Measurements from ENCODE around the gene GRPEL1. TPM values are rescaled to one million over a fixed set of nuclear protein-coding genes. Genes with fewer than 3 reads are reported as not detected.

The GRPEL1 gene
- total and polyA plus RNA-seq, 4 donors, result 9.8 to 98.1 (median 40.2) TPM

DNA sequence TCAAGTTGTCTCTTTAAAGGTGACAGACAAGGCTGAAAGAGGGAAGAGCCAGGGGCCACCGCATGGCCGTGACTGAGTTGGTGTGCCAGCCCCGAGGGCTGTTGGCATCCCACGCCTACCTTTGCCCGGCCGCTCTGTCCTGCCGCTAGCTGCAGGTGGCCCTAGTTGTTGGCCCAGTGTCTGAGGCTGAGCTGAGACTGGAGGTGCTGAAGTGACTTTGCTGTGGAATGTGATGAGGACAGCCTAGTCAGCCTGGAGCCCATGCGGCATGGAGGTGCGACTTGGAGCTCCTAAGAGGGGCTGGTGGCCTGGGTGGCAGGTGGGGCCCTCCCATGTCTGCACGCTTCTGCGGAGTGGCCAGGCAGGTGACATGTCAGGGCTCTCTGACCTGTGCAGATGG lies 18.1 kb downstream of the GRPEL1 start:
- no peak for DNase-seq (ENCODE audit: low spot score)
- Histone ChIP-seq H3K4me3 (ENCODE audit: low read depth in 1 of 3, low read length in 3 of 3) (no peak overlapping the region), H3K36me3 (ENCODE audit: control insufficient read depth in 4 of 4, insufficient read depth in 3 of 4, low read depth in 1 of 4, low read length in 3 of 4) (peaks cover 0 to 11% (median 5%) of the 10 kb centered on the region in 4 donors), H3K4me1 (ENCODE audit: control insufficient read depth in 4 of 4, insufficient read depth in 4 of 4, low read length in 3 of 4) (peaks cover 20 to 56% (median 46%) of the 10 kb centered on the region in 4 donors), H3K27me3 (ENCODE audit: control insufficient read depth in 4 of 4, insufficient read depth in 4 of 4, low read length in 3 of 4) (no peaks in the 10 kb centered on the region), H3K27ac (ENCODE audit: low read depth in 1 of 2, low read length in 2 of 2) (no peak overlapping the region), H3K9me3 (ENCODE audit: control insufficient read depth in 4 of 4, low read length in 3 of 4) (no peaks in the 10 kb centered on the region), H3K9ac (ENCODE audit: low read depth in 1 of 2, low read length in 2 of 2) (no peak overlapping the region)
- TF ChIP-seq HNF4A (conservative IDR thresholded peaks at IDR 0.05), result no peak
- no peak for TF ChIP-seq GABPA (IDR thresholded peaks at IDR 0.05 in 1 of 2, conservative IDR thresholded peaks at IDR 0.05 in 1 of 2)
- no peak for TF ChIP-seq SP1 (IDR thresholded peaks at IDR 0.05)
- TF ChIP-seq TAF1 (conservative IDR thresholded peaks at IDR 0.05), result no peak
- TF ChIP-seq, protein P1, sequence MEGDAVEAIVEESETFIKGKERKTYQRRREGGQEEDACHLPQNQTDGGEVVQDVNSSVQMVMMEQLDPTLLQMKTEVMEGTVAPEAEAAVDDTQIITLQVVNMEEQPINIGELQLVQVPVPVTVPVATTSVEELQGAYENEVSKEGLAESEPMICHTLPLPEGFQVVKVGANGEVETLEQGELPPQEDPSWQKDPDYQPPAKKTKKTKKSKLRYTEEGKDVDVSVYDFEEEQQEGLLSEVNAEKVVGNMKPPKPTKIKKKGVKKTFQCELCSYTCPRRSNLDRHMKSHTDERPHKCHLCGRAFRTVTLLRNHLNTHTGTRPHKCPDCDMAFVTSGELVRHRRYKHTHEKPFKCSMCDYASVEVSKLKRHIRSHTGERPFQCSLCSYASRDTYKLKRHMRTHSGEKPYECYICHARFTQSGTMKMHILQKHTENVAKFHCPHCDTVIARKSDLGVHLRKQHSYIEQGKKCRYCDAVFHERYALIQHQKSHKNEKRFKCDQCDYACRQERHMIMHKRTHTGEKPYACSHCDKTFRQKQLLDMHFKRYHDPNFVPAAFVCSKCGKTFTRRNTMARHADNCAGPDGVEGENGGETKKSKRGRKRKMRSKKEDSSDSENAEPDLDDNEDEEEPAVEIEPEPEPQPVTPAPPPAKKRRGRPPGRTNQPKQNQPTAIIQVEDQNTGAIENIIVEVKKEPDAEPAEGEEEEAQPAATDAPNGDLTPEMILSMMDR (IDR thresholded peaks at IDR 0.05; ENCODE audit: low read depth, low read length, missing input control), result no peak
- no peak for TF ChIP-seq RXRA (IDR thresholded peaks at IDR 0.05)
- WGBS, result 68% methylated on average over 11 of the region's 11 CpGs

DNA sequence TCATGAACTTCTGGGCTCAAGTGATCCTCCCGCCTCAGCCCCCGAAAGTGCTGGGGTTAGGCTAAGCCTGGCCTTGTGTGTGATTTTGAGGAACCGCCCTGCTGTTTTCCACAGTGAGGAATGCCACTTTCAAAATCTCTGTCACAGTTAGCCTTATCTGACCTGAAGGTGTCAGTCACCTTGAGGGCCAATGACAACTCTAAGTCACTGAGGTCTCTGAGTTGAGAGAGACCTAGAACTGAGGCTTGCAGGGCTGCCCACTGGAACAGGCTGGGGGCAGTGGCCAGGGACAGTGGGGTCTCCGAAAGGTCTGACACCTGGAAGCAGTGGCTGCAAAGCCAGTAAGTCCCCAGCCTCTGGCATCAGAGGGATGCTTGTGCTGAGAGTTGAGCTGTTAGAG lies 18.6 kb downstream of the GRPEL1 start:
- H3K9ac ChIP-seq (ENCODE audit: low read depth in 1 of 2, low read length in 2 of 2), result no peak overlapping the region
- WGBS, result 86% methylated on average over 4 of the region's 4 CpGs
- no peak for DNase-seq (ENCODE audit: low spot score)
- H3K36me3 ChIP-seq (ENCODE audit: control insufficient read depth in 4 of 4, insufficient read depth in 3 of 4, low read depth in 1 of 4, low read length in 3 of 4), result peaks cover 0 to 6% (median 2%) of the 10 kb centered on the region in 4 donors
- peaks cover 20 to 60% (median 50%) of the 10 kb centered on the region in 4 donors for H3K4me1 ChIP-seq (ENCODE audit: control insufficient read depth in 4 of 4, insufficient read depth in 4 of 4, low read length in 3 of 4)
- no peaks in the 10 kb centered on the region for H3K27me3 ChIP-seq (ENCODE audit: control insufficient read depth in 4 of 4, insufficient read depth in 4 of 4, low read length in 3 of 4)
- TF ChIP-seq RXRA (IDR thresholded peaks at IDR 0.05) (no peak), JUND (IDR thresholded peaks at IDR 0.05) (no peak), SP1 (IDR thresholded peaks at IDR 0.05) (no peak), HNF4A (conservative IDR thresholded peaks at IDR 0.05) (no peak), YY1 (IDR thresholded peaks at IDR 0.05) (no peak), TAF1 (conservative IDR thresholded peaks at IDR 0.05) (no peak), GABPA (IDR thresholded peaks at IDR 0.05 in 1 of 2, conservative IDR thresholded peaks at IDR 0.05 in 1 of 2) (no peak), NR2F2 (IDR thresholded peaks at IDR 0.05) (no peak), HNF4G (IDR thresholded peaks at IDR 0.05) (no peak)
- TF ChIP-seq, protein P2, sequence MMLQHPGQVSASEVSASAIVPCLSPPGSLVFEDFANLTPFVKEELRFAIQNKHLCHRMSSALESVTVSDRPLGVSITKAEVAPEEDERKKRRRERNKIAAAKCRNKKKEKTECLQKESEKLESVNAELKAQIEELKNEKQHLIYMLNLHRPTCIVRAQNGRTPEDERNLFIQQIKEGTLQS (IDR thresholded peaks at IDR 0.05), result no peak
- TF ChIP-seq, protein P3, sequence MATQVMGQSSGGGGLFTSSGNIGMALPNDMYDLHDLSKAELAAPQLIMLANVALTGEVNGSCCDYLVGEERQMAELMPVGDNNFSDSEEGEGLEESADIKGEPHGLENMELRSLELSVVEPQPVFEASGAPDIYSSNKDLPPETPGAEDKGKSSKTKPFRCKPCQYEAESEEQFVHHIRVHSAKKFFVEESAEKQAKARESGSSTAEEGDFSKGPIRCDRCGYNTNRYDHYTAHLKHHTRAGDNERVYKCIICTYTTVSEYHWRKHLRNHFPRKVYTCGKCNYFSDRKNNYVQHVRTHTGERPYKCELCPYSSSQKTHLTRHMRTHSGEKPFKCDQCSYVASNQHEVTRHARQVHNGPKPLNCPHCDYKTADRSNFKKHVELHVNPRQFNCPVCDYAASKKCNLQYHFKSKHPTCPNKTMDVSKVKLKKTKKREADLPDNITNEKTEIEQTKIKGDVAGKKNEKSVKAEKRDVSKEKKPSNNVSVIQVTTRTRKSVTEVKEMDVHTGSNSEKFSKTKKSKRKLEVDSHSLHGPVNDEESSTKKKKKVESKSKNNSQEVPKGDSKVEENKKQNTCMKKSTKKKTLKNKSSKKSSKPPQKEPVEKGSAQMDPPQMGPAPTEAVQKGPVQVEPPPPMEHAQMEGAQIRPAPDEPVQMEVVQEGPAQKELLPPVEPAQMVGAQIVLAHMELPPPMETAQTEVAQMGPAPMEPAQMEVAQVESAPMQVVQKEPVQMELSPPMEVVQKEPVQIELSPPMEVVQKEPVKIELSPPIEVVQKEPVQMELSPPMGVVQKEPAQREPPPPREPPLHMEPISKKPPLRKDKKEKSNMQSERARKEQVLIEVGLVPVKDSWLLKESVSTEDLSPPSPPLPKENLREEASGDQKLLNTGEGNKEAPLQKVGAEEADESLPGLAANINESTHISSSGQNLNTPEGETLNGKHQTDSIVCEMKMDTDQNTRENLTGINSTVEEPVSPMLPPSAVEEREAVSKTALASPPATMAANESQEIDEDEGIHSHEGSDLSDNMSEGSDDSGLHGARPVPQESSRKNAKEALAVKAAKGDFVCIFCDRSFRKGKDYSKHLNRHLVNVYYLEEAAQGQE (IDR thresholded peaks at IDR 0.05), result no peak
- no peaks in the 10 kb centered on the region for H3K9me3 ChIP-seq (ENCODE audit: control insufficient read depth in 4 of 4, low read length in 3 of 4)
- H3K27ac ChIP-seq (ENCODE audit: low read depth in 1 of 2, low read length in 2 of 2), result no peak overlapping the region
- H3K4me3 ChIP-seq (ENCODE audit: low read depth in 1 of 3, low read length in 3 of 3), result no peak overlapping the region

DNA sequence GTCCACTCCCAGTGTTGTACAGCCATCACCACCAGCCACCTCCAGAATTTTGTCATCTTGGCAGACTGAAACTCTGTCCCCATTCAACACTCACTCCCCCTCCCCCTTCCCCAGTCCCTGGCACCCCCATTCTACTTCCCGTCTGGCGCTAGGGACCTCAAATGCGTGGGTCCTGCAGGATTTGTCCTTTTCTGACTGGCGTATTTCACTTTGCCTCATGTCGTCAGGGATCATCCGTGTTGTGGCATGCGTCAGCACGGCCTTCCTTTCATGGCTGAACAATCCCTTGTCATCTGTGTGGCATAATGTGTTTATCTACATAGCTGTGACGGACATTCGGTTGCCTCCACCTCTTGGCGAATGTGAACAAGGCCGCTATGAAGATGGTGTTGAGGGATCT lies 19.2 kb downstream of the GRPEL1 start:
- DNase-seq (ENCODE audit: low spot score), result no peak
- Histone ChIP-seq H3K9me3 (ENCODE audit: control insufficient read depth in 4 of 4, low read length in 3 of 4) (no peaks in the 10 kb centered on the region), H3K4me1 (ENCODE audit: control insufficient read depth in 4 of 4, insufficient read depth in 4 of 4, low read length in 3 of 4) (peaks cover 20 to 63% (median 52%) of the 10 kb centered on the region in 4 donors), H3K9ac (ENCODE audit: low read depth in 1 of 2, low read length in 2 of 2) (no peak overlapping the region), H3K36me3 (ENCODE audit: control insufficient read depth in 4 of 4, insufficient read depth in 3 of 4, low read depth in 1 of 4, low read length in 3 of 4) (peaks cover 0 to 4% (median 0%) of the 10 kb centered on the region in 4 donors), H3K27ac (ENCODE audit: low read depth in 1 of 2, low read length in 2 of 2) (no peak overlapping the region), H3K27me3 (ENCODE audit: control insufficient read depth in 4 of 4, insufficient read depth in 4 of 4, low read length in 3 of 4) (no peaks in the 10 kb centered on the region), H3K4me3 (ENCODE audit: low read depth in 1 of 3, low read length in 3 of 3) (no peak overlapping the region)
- WGBS, result 95% methylated on average over 12 of the region's 12 CpGs
- TF ChIP-seq FOXA2 (IDR thresholded peaks at IDR 0.05), result no peak
- TF ChIP-seq JUND (IDR thresholded peaks at IDR 0.05), result no peak
- TF ChIP-seq FOXA1 (IDR thresholded peaks at IDR 0.05), result no peak
- TF ChIP-seq HNF4A (conservative IDR thresholded peaks at IDR 0.05), result no peak
- no peak for TF ChIP-seq HNF4G (IDR thresholded peaks at IDR 0.05)
- TF ChIP-seq RAD21 (IDR thresholded peaks at IDR 0.05), result no peak
- TF ChIP-seq, protein P4, sequence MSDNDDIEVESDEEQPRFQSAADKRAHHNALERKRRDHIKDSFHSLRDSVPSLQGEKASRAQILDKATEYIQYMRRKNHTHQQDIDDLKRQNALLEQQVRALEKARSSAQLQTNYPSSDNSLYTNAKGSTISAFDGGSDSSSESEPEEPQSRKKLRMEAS (IDR thresholded peaks at IDR 0.05), result no peak
- TF ChIP-seq SP1 (IDR thresholded peaks at IDR 0.05), result no peak
- TF ChIP-seq YY1 (IDR thresholded peaks at IDR 0.05), result no peak
- no peak for TF ChIP-seq NR2F2 (IDR thresholded peaks at IDR 0.05)
- TF ChIP-seq, protein P1 (IDR thresholded peaks at IDR 0.05; ENCODE audit: low read depth, low read length, missing input control), result no peak
- TF ChIP-seq, protein P5, sequence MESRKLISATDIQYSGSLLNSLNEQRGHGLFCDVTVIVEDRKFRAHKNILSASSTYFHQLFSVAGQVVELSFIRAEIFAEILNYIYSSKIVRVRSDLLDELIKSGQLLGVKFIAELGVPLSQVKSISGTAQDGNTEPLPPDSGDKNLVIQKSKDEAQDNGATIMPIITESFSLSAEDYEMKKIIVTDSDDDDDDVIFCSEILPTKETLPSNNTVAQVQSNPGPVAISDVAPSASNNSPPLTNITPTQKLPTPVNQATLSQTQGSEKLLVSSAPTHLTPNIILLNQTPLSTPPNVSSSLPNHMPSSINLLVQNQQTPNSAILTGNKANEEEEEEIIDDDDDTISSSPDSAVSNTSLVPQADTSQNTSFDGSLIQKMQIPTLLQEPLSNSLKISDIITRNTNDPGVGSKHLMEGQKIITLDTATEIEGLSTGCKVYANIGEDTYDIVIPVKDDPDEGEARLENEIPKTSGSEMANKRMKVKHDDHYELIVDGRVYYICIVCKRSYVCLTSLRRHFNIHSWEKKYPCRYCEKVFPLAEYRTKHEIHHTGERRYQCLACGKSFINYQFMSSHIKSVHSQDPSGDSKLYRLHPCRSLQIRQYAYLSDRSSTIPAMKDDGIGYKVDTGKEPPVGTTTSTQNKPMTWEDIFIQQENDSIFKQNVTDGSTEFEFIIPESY (IDR thresholded peaks at IDR 0.05), result no peak
- no peak for TF ChIP-seq RXRA (IDR thresholded peaks at IDR 0.05)
